ENCODE results near the gene ZNF407. TPM values are rescaled to one million over a fixed set of nuclear protein-coding genes. Genes with fewer than 3 reads are reported as not detected.

ZNF407 gene
- total RNA-seq, 1 experiment from 2014 or later, result 15.9 TPM

DNA sequence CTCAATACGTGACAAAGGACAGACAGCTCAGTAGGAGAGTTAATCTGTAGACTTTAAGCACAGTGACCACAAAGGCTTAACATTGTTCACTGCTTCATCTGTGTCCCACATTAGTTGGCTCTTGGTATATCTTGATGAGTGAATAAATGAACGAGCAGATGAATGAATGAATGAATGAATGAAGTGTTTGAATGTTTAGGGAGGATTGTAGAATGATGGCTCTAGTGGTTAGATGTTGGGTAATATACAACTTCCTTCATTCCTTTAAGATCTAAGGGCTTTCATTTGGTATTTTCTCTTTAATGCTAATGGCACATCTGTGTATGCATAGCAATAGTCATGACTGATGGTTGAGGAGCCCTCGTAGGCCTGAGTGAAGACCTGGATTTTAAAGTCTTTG, 40.5 kb downstream of the ZNF407 start:
- no peaks in the 10 kb centered on the region for H3K36me3 ChIP-seq (ENCODE audit: insufficient read depth, low read length, poor library complexity, severe bottlenecking)
- CTCF ChIA-PET, result no interaction called here
- no peak overlapping the region for H3K4me3 ChIP-seq (ENCODE audit: low read depth, low read length, poor library complexity, severe bottlenecking)
- POLR2A ChIA-PET (ENCODE audit: low non-redundant PET), result no interaction called here
- no peak overlapping the region for H3K27ac ChIP-seq (ENCODE audit: low read depth, low read length, poor library complexity, severe bottlenecking)
- H3K9me3 ChIP-seq (ENCODE audit: low read depth, low read length, poor library complexity, severe bottlenecking), result no peaks in the 10 kb centered on the region
- no TSS peak for BruUV-seq (replicated peaks)
- DNase-seq (ENCODE audit: low spot score), result no peak
- H3K27me3 ChIP-seq (replicated peaks; ENCODE audit: insufficient read depth, low read depth, low read length, poor library complexity), result no peaks in the 10 kb centered on the region
- intact Hi-C loops (cut with micrococcal nuclease; ENCODE audit: unreplicated experiment), result no loop called here
- no peaks in the 10 kb centered on the region for H3K4me1 ChIP-seq (ENCODE audit: insufficient read depth, low read length, poor library complexity, severe bottlenecking)
- TF ChIP-seq, protein P1, sequence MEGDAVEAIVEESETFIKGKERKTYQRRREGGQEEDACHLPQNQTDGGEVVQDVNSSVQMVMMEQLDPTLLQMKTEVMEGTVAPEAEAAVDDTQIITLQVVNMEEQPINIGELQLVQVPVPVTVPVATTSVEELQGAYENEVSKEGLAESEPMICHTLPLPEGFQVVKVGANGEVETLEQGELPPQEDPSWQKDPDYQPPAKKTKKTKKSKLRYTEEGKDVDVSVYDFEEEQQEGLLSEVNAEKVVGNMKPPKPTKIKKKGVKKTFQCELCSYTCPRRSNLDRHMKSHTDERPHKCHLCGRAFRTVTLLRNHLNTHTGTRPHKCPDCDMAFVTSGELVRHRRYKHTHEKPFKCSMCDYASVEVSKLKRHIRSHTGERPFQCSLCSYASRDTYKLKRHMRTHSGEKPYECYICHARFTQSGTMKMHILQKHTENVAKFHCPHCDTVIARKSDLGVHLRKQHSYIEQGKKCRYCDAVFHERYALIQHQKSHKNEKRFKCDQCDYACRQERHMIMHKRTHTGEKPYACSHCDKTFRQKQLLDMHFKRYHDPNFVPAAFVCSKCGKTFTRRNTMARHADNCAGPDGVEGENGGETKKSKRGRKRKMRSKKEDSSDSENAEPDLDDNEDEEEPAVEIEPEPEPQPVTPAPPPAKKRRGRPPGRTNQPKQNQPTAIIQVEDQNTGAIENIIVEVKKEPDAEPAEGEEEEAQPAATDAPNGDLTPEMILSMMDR (conservative IDR thresholded peaks at IDR 0.05; ENCODE audit: low read depth, low read length), result no peak
- TF ChIP-seq EZH2 (IDR thresholded peaks at IDR 0.05; ENCODE audit: borderline replicate concordance, low read depth, low read length, poor library complexity, severe bottlenecking), result no peak

DNA sequence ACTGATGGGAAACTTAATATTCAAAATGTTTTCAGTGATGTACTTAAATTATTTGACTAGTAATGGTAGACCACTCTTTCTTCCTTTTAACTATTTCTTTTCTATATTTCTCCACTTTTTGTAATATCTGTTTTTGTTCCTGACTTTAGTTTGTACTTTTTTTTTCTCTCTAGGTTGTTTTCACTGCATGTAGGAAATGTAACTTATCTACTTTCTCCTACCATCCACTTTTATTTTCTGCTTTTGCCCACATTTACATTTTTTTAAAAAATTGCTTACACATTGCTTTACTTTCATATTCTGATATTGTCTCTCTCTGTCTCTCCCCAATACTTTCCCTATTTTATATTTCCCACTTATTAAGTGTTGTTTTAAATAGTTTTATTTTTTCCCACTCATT, 47.0 kb downstream of the ZNF407 start:
- Histone ChIP-seq H3K36me3 (ENCODE audit: insufficient read depth, low read length, poor library complexity, severe bottlenecking) (no peaks in the 10 kb centered on the region), H3K4me3 (ENCODE audit: low read depth, low read length, poor library complexity, severe bottlenecking) (no peak overlapping the region), H3K9me3 (ENCODE audit: low read depth, low read length, poor library complexity, severe bottlenecking) (no peaks in the 10 kb centered on the region), H3K27me3 (replicated peaks; ENCODE audit: insufficient read depth, low read depth, low read length, poor library complexity) (no peaks in the 10 kb centered on the region), H3K27ac (ENCODE audit: low read depth, low read length, poor library complexity, severe bottlenecking) (no peak overlapping the region), H3K4me1 (ENCODE audit: insufficient read depth, low read length, poor library complexity, severe bottlenecking) (no peaks in the 10 kb centered on the region)
- ChIA-PET POLR2A (ENCODE audit: low non-redundant PET) (no interaction called here), CTCF (no interaction called here)
- no TSS peak for BruUV-seq (replicated peaks)
- no peak for DNase-seq (ENCODE audit: low spot score)
- intact Hi-C loops (cut with micrococcal nuclease; ENCODE audit: unreplicated experiment), result no loop called here
- no peak for TF ChIP-seq EZH2 (IDR thresholded peaks at IDR 0.05; ENCODE audit: borderline replicate concordance, low read depth, low read length, poor library complexity, severe bottlenecking)
- TF ChIP-seq, protein P1 (conservative IDR thresholded peaks at IDR 0.05; ENCODE audit: low read depth, low read length), result no peak

DNA sequence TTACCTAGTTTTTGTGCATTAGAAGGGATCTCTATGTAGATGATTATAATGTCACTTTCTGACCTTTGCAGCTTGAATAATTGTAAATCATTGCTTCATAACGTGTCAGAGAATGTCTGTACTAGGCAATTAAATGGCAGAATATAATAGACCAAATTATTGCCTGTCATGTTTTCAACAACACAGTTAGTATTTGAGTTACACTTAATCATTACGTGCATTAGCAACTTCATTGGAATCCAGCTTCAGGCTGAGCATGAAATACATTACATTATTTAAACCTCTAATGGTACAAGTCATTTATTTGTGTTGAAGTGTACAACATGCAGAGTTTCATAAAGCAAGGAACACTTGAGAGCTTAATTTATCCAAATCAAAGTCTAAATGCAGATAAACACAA, 48.0 kb downstream of the ZNF407 start:
- Histone ChIP-seq H3K27me3 (replicated peaks; ENCODE audit: insufficient read depth, low read depth, low read length, poor library complexity) (no peaks in the 10 kb centered on the region), H3K4me1 (ENCODE audit: insufficient read depth, low read length, poor library complexity, severe bottlenecking) (no peaks in the 10 kb centered on the region), H3K36me3 (ENCODE audit: insufficient read depth, low read length, poor library complexity, severe bottlenecking) (no peaks in the 10 kb centered on the region), H3K9me3 (ENCODE audit: low read depth, low read length, poor library complexity, severe bottlenecking) (no peaks in the 10 kb centered on the region), H3K27ac (ENCODE audit: low read depth, low read length, poor library complexity, severe bottlenecking) (no peak overlapping the region), H3K4me3 (ENCODE audit: low read depth, low read length, poor library complexity, severe bottlenecking) (no peak overlapping the region)
- BruUV-seq (replicated peaks), result no TSS peak
- ChIA-PET POLR2A (ENCODE audit: low non-redundant PET) (no interaction called here), CTCF (no interaction called here)
- DNase-seq (ENCODE audit: low spot score), result no peak
- TF ChIP-seq EZH2 (IDR thresholded peaks at IDR 0.05; ENCODE audit: borderline replicate concordance, low read depth, low read length, poor library complexity, severe bottlenecking), result no peak
- TF ChIP-seq, protein P1 (conservative IDR thresholded peaks at IDR 0.05; ENCODE audit: low read depth, low read length), result no peak
- intact Hi-C loops (cut with micrococcal nuclease; ENCODE audit: unreplicated experiment), result no loop called here

Measured in A673 (cell line).